GM12872 (cell line): ENCODE results near the gene UFSP1.

Source experiments
- CTCF ChIP-seq: IDR thresholded peaks from 3 replicates; pipeline ENCODE4 v1.5.1; 2011; ENCODE audit warnings: low read depth, mild to moderate bottlenecking, low read length, moderate library complexity; ENCODE audit not compliant: insufficient read depth

Gene UFSP1

GRCh38 chr7:100885440-100886141, 3.9 kb downstream of the UFSP1 start:
- no peak for TF ChIP-seq CTCF

GRCh38 chr7:100884736-100885439, 4.6 kb downstream of the UFSP1 start:
- no peak for TF ChIP-seq CTCF

GRCh38 chr7:100882785-100883526, 6.6 kb downstream of the UFSP1 start:
- TF ChIP-seq CTCF: no peak

- TF ChIP-seq CTCF: no peak
These were observed 7.3 kb downstream of the UFSP1 start for GRCh38 chr7:100882201-100882600.

- TF ChIP-seq CTCF: no peak
These were observed 8.4 kb downstream of the UFSP1 start for GRCh38 chr7:100881136-100881535.

GRCh38 chr7:100880645-100881044, 8.9 kb downstream of the UFSP1 start:
- no peak for TF ChIP-seq CTCF

GRCh38 chr7:100879685-100880261, 9.7 kb downstream of the UFSP1 start:
- TF ChIP-seq CTCF: no peak
